GM12801 (cell line): ENCODE results near the gene MARF1.

Experiments used
- CTCF ChIP-seq: IDR thresholded peaks from one replicate; pipeline ENCODE4 v1.5.1; 2011; ENCODE audit warnings: control low read depth; ENCODE audit not compliant: insufficient read length; ENCODE audit errors: extremely low read depth

MARF1 gene

GRCh38 chr16:15583526-15583925 is 59.4 kb downstream of the MARF1 start:
- no peak for TF ChIP-seq CTCF

DNA sequence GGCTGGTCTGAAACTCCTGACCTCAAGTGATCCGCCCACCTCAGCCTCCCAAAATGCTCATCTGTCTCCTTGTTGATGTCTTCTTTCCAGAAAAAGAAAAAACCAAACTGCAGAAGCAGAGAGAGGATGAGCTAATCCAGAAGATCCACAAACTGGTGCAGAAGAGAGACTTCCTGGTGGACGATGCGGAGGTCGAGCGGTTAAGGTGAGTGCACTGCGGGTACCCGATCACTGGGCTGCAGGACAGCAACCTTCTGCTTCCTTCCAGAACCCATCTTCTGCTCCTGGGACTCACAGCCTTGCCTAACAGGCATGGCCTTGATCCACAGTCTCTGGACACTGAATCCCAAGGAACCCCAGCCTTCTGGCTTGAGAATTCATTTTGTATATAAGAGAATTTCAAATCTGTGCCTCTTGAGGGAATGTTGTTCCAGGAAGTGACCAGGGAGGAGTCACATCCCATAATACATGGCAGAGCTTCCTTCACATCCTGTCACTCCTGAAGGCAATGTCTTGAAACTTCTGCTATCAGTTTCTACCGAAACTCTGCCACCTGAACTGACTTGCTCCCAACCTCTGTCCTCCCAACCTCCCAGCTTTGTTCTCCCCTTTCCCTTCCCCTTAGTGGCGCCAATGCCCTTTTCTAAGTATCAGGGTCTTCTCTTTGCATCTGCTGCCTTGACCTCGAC is 61.7 kb downstream of the MARF1 start:
- no peak for TF ChIP-seq CTCF

GRCh38 chr16:15578824-15579223 is 64.1 kb downstream of the MARF1 start:
- no peak for TF ChIP-seq CTCF

- TF ChIP-seq CTCF, result no peak
These were observed 65.7 kb downstream of the MARF1 start for GRCh38 chr16:15576960-15577958.

DNA sequence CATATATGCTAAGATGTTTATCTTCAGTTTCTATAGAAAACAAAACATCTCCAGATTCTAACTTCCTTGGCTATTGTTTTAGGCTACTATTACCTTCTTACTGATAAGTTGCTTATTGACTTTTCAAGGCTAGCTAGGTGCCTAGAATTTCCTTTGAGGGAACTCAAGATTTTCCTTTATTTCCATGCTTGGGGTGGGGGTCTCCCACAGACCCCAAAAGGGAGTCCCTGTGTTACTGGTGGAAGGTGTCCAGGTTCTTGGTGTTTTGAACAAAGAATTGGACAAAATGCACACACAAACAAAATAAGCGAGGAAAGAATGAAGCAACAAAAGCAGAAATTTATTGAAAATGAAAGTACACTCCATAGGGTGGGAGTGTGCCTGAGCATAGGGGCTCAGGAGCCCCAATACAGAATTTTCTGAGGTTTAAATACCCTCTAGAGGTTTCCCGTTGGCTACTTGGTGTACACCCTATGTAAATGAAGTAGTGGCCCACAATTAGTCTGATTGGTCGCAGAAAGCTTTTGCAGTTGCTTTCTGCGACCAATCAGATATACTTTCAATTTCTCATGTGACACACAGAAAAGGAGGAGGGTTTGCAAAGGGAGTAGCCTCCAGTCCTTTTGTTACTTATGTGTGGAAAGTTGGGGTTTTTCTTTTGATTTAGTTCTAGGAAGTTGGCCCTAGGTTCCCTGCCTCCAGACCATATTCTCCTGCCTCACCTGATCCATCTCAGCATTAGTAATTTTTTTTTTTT is 67.5 kb downstream of the MARF1 start:
- no peak for TF ChIP-seq CTCF

DNA sequence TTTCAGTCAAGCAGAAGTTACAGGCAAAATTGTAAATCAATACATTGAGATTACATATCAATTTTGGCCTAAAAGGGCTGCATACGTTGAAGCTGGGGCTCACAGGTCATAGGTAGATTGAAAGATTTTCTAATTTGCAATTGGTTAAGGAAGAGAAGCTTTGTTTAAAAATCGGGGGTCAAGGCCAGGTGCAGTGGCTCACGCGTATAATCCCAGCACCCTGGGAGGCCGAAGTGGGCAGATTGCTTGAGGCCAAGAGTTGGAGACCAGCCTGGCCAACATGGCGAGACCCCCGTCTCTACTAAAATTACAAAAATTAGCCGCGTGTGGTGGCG is 68.4 kb downstream of the MARF1 start:
- no peak for TF ChIP-seq CTCF
